Calu3 (cell line): Measurements from ENCODE around the gene SLC25A19. TPM values are rescaled to one million over a fixed set of nuclear protein-coding genes. Genes with fewer than 3 reads are reported as not detected.

Source experiments
- BruUV-seq: library from RNA; stranded (reverse); fragments of 400-500 nt; replicated peaks from 2 replicates; lab custom pipeline; 2021; lab: Mats Ljungman, UMichigan
- CTCF ChIA-PET: fragments of 300-600 bp; sonication (Branson Sonifier 250); formaldehyde crosslinking; loops from one replicate; lab custom pipeline; 2022; ENCODE audit warnings: antibody characterized with exemption; lab: Charles Lee
- DNase-seq: peaks from one replicate; pipeline ENCODE4 v3.0.0; 2022
- H3K27ac Mint-ChIP-seq: one replicate; pipeline ENCODE4 v1.8.0; 2022; ENCODE audit warnings: mixed read lengths; ENCODE audit not compliant: unreplicated experiment
- H3K27me3 Mint-ChIP-seq: one replicate; pipeline ENCODE4 v1.8.0; 2022; ENCODE audit warnings: mixed read lengths; ENCODE audit not compliant: unreplicated experiment
- H3K36me3 Mint-ChIP-seq: one replicate; pipeline ENCODE4 v1.8.0; 2022; ENCODE audit warnings: mild to moderate bottlenecking, moderate library complexity, mixed read lengths; ENCODE audit not compliant: insufficient read depth, unreplicated experiment
- H3K4me1 Mint-ChIP-seq: one replicate; pipeline ENCODE4 v1.8.0; 2022; ENCODE audit warnings: mild to moderate bottlenecking, low read depth, mixed read lengths; ENCODE audit not compliant: unreplicated experiment
- H3K4me3 Mint-ChIP-seq: one replicate; pipeline ENCODE4 v1.8.0; 2022; ENCODE audit warnings: mild to moderate bottlenecking, low read depth, moderate library complexity, mixed read lengths; ENCODE audit not compliant: unreplicated experiment
- H3K9me3 Mint-ChIP-seq: one replicate; pipeline ENCODE4 v1.8.0; 2022; ENCODE audit warnings: low read depth, mixed read lengths; ENCODE audit not compliant: unreplicated experiment
- intact Hi-C: fragments of 100-400 bp; cut with micrococcal nuclease; formaldehyde crosslinking; loops from one replicate; pipeline ENCODE4 v1.10.0; 2022; ENCODE audit not compliant: unreplicated experiment
- total RNA-seq: library from RNA; stranded (reverse); gene quantifications from 2 replicates; pipeline ENCODE4 v1.2.3, GENCODE V29; 2022
- TF ChIP-seq, protein P1 (sequence below): fragments of 200-600 bp; IDR thresholded peaks from one replicate; pipeline ENCODE4 v1.8.0; 2022; ENCODE audit warnings: antibody characterized with exemption; ENCODE audit not compliant: unreplicated experiment

Gene SLC25A19
- total RNA-seq, 1 experiment from 2014 or later, result 26.7 TPM

GRCh38 chr17:75245011-75245410, 44.2 kb downstream of the SLC25A19 start:
- Mint-ChIP-seq H3K4me3 (no peak overlapping the region), H3K4me1 (peaks cover 7% of the 10 kb centered on the region), H3K36me3 (peaks cover 48% of the 10 kb centered on the region), H3K27ac (no peak overlapping the region), H3K9me3 (no peaks in the 10 kb centered on the region), H3K27me3 (no peaks in the 10 kb centered on the region)
- CTCF ChIA-PET, result no interaction called here
- TF ChIP-seq, protein P1, sequence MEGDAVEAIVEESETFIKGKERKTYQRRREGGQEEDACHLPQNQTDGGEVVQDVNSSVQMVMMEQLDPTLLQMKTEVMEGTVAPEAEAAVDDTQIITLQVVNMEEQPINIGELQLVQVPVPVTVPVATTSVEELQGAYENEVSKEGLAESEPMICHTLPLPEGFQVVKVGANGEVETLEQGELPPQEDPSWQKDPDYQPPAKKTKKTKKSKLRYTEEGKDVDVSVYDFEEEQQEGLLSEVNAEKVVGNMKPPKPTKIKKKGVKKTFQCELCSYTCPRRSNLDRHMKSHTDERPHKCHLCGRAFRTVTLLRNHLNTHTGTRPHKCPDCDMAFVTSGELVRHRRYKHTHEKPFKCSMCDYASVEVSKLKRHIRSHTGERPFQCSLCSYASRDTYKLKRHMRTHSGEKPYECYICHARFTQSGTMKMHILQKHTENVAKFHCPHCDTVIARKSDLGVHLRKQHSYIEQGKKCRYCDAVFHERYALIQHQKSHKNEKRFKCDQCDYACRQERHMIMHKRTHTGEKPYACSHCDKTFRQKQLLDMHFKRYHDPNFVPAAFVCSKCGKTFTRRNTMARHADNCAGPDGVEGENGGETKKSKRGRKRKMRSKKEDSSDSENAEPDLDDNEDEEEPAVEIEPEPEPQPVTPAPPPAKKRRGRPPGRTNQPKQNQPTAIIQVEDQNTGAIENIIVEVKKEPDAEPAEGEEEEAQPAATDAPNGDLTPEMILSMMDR, result no peak
- BruUV-seq, result no TSS peak
- no peak for DNase-seq
- intact Hi-C loops, result no loop called here

DNA sequence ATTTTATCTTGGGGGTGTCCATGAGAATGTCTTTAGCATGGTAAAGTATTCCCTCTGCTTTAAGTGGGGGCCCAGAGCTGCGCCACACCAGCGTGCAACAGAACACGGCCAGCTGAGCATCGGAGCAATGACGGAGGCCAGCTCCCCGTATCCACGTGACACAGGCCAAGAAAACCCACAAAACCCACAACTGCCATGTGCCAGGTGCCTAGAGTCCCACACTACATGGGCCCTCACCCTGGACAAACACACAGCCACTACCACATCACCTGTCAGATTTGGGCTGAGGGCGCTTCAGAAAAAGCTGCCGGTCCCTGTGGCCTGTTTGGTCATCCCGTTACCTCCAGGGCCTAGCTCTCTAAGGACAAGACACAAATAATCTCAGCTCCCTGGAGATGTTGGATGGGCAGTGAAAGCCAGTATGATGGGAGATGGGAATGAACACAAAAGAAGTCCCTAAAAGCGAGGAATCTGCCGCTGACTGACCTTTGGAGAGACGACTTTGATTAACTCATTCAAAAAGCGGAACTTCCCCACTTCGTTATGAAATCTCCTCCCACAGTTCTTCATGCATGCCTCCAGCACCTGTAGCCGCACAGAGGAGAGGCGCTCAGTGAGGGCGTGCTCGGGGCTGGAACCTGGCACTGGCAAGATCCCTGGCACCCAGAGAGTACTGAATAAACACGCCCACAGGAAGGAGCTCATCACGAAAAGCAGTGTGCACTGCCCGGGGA, 44.9 kb downstream of the SLC25A19 start:
- no peak for DNase-seq
- H3K36me3 Mint-ChIP-seq, result peaks cover 52% of the 10 kb centered on the region
- TF ChIP-seq, protein P1, result no peak
- intact Hi-C loops, result no loop called here
- CTCF ChIA-PET, result interaction anchor here (0.5 to 0.6 kb wide), 3 partner anchors 25 to 325 kb away, joined by 3 to 5 read pairs (median 4); no protein-coding TSS in a partner anchor
- no peak overlapping the region for H3K27ac Mint-ChIP-seq
- H3K27me3 Mint-ChIP-seq, result no peaks in the 10 kb centered on the region
- no peaks in the 10 kb centered on the region for H3K9me3 Mint-ChIP-seq
- no peak overlapping the region for H3K4me3 Mint-ChIP-seq
- BruUV-seq, result no TSS peak
- no peaks in the 10 kb centered on the region for H3K4me1 Mint-ChIP-seq

- Mint-ChIP-seq H3K36me3 (peaks cover 63% of the 10 kb centered on the region), H3K27ac (no peak overlapping the region), H3K4me1 (peaks cover 8% of the 10 kb centered on the region), H3K4me3 (no peak overlapping the region), H3K9me3 (no peaks in the 10 kb centered on the region), H3K27me3 (no peaks in the 10 kb centered on the region)
- intact Hi-C loops, result no loop called here
- no TSS peak for BruUV-seq
- CTCF ChIA-PET, result no interaction called here
- TF ChIP-seq, protein P1, result no peak
- no peak for DNase-seq
Measured at GRCh38 chr17:75242461-75243042, 46.7 kb downstream of the SLC25A19 start.

GRCh38 chr17:75241996-75242460, 47.2 kb downstream of the SLC25A19 start:
- TF ChIP-seq, protein P1, result no peak
- no TSS peak for BruUV-seq
- Mint-ChIP-seq H3K27ac (no peak overlapping the region), H3K27me3 (no peaks in the 10 kb centered on the region), H3K4me3 (no peak overlapping the region), H3K36me3 (peaks cover 64% of the 10 kb centered on the region), H3K4me1 (peaks cover 8% of the 10 kb centered on the region), H3K9me3 (no peaks in the 10 kb centered on the region)
- intact Hi-C loops, result no loop called here
- CTCF ChIA-PET, result interaction anchor here (0.6 kb wide), 1 partner anchor 8 kb away, joined by 5 read pairs; no protein-coding TSS in a partner anchor
- DNase-seq, result no peak
